Sigmoid colon (tissue), 7 donors: Measurements from ENCODE around the gene CNTNAP5. TPM values are rescaled to one million over a fixed set of nuclear protein-coding genes. Genes with fewer than 3 reads are reported as not detected.

ENCODE experiments used
- DNase-seq: peaks from one replicate; pipeline ENCODE4 v3.0.0-alpha.2; 2019
- H3K27ac ChIP-seq, 4 donors: fragments of 200-600 bp; sonication (generic); one replicate each; pipeline ENCODE4 v1.5.1; 2016 to 2019; ENCODE audit warnings: mild to moderate bottlenecking in 1 of 4
- H3K27me3 ChIP-seq, 3 donors: fragments of 200-600 bp; sonication (generic); one replicate each; pipeline ENCODE4 v1.5.1; 2019; ENCODE audit warnings: mild to moderate bottlenecking in 1 of 3
- H3K36me3 ChIP-seq, 4 donors: fragments of 200-600 bp; sonication (generic); one replicate each; pipeline ENCODE4 v1.5.1; 2016 to 2019
- H3K4me1 ChIP-seq, 4 donors: fragments of 200-600 bp; sonication (generic); one replicate each; pipeline ENCODE4 v1.5.1; 2017 to 2019
- H3K4me3 ChIP-seq, 4 donors: fragments of 200-600 bp; sonication (generic); one replicate each; pipeline ENCODE4 v1.5.1; 2017 to 2019; ENCODE audit warnings: mild to moderate bottlenecking in 2 of 4, moderate library complexity in 1 of 4
- H3K9me3 ChIP-seq, 4 donors: fragments of 200-600 bp in 3 of 4; sonication (generic) in 3 of 4; one replicate each; pipeline versions ENCODE4 v1.5.1 to v1.6.1; 2013 to 2019
- EP300 ChIP-seq, 4 donors: sonication (generic); formaldehyde crosslinking; IDR thresholded peaks; one replicate each; pipeline ENCODE4 v1.6.1; 2017; ENCODE audit warnings: antibody characterized with exemption in 4 of 4
- POLR2A ChIP-seq, 2 donors: fragments of 450-650 bp; IDR thresholded peaks; one replicate each; pipeline ENCODE4 v1.6.1; 2016; ENCODE audit warnings: antibody characterized with exemption in 2 of 2, mild to moderate bottlenecking in 2 of 2, moderate library complexity in 2 of 2
- POLR2AphosphoS5 ChIP-seq, 4 donors: sonication (generic); formaldehyde crosslinking; IDR thresholded peaks; one replicate each; pipeline ENCODE4 v1.6.1; 2017; ENCODE audit warnings: antibody characterized with exemption in 4 of 4
- WGBS, 2 donors: extraction: QIAGEN DNeasy Blood & Tissue Kit; methylation state at CpG; one replicate each; pipeline ENCODE4 v1.1.7; 2013; 5-methylcytosine and 5-hydroxymethylcytosine counted together
- intact Hi-C: fragments of 100-400 bp; cut with DNase I; formaldehyde crosslinking; loops from one replicate; pipeline ENCODE4 v1.15.1; 2023
- polyA plus RNA-seq, 3 donors: library from polyadenylated mRNA; stranded (reverse); fragments of 200-250 nt; gene quantifications; one replicate each; pipeline ENCODE4 v1.2.3, GENCODE V29; 2013
- total RNA-seq, 4 donors: library from RNA; depleted of rRNA; stranded (reverse); fragments of >200 nt; gene quantifications; one replicate each; pipeline ENCODE4 v1.1.0, GENCODE V29; 2016
- TF ChIP-seq, protein P1 (sequence below), 4 experiments: fragments of 450-650 bp in 3 of 4; fragments of 200-600 bp in 1 of 4; IDR thresholded peaks; one replicate each; pipeline ENCODE4 v1.5.1; 2016 to 2019; ENCODE audit warnings: antibody characterized with exemption in 4 of 4, mild to moderate bottlenecking in 3 of 4, moderate library complexity in 2 of 4
- donor health status: healthy with polysubstance abuse.
- donor health status: Bipolar disorder and iron deficiency.
- donor health status: healthy.

Gene CNTNAP5
- total and polyA plus RNA-seq, 7 donors: 0.74 to 4.5 (median 1.5) TPM; not detected in 2

DNA sequence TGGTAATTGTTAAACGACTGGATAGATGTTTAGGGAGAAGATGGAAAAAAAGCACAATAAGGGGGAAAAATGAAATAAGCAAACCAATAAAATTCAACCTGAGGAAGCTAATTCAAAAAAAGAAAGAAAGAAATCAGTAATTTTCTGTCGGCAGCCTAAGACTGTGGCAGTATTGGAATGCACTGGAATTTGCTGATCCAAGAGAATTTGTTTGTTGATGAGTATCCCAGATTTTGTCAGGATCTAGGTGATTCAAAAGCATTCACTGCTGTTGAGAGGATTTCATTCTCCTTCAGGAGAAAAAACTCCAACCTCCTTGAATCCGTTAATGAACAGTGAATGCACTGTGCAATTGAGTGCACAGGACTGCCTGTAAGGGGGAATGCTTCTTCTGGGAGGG, 546.7 kb downstream of the CNTNAP5 start:
- no peaks in the 10 kb centered on the region for H3K36me3 ChIP-seq
- H3K27ac ChIP-seq: no peak overlapping the region
- H3K4me1 ChIP-seq: no peaks in the 10 kb centered on the region
- TF ChIP-seq POLR2AphosphoS5 (IDR thresholded peaks at IDR 0.05) (no peak), POLR2A (IDR thresholded peaks at IDR 0.05) (no peak), EP300 (IDR thresholded peaks at IDR 0.05) (no peak)
- TF ChIP-seq, protein P1, sequence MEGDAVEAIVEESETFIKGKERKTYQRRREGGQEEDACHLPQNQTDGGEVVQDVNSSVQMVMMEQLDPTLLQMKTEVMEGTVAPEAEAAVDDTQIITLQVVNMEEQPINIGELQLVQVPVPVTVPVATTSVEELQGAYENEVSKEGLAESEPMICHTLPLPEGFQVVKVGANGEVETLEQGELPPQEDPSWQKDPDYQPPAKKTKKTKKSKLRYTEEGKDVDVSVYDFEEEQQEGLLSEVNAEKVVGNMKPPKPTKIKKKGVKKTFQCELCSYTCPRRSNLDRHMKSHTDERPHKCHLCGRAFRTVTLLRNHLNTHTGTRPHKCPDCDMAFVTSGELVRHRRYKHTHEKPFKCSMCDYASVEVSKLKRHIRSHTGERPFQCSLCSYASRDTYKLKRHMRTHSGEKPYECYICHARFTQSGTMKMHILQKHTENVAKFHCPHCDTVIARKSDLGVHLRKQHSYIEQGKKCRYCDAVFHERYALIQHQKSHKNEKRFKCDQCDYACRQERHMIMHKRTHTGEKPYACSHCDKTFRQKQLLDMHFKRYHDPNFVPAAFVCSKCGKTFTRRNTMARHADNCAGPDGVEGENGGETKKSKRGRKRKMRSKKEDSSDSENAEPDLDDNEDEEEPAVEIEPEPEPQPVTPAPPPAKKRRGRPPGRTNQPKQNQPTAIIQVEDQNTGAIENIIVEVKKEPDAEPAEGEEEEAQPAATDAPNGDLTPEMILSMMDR (IDR thresholded peaks at IDR 0.05): no peak
- H3K9me3 ChIP-seq: no peaks in the 10 kb centered on the region
- DNase-seq: no peak
- H3K4me3 ChIP-seq: no peak overlapping the region
- 91 to 94% methylated on average over 3 of the region's 3 CpGs for WGBS, 2 donors
- no peaks in the 10 kb centered on the region for H3K27me3 ChIP-seq
- intact Hi-C loops: no loop called here

DNA sequence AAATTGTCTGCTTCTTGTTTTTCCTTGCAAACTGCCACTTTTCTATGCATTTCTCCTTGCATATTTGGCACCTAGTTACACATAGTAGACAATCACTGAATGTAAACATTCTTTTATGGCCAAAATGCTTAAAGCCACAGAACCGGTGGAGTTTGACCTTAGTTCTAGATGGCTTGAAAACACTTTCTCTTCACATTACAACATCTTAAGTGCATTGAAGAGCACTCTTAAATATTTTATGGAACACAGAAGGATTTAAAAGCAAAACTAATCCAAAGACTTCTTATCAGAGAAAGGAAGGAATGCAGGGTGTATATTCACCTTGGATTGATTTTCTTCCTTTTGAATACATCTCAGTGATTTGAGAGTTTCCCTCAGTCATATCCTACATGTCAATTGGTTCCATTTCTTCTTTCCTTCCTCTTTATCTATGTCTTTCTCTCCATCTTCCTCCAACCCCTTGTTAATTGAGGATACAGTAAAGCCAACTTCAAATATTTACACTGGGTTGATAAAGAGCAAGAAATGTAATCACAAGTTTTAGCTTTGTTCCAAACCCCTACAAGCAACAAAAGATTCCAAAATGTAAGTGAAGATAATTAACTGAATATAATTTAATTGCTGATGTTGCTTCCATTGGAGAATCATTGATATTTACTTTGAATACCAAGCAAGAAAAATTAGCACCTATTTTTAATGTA, 548.0 kb downstream of the CNTNAP5 start:
- Histone ChIP-seq H3K9me3 (no peaks in the 10 kb centered on the region), H3K4me3 (no peak overlapping the region), H3K4me1 (no peaks in the 10 kb centered on the region), H3K27ac (no peak overlapping the region), H3K36me3 (no peaks in the 10 kb centered on the region), H3K27me3 (no peaks in the 10 kb centered on the region)
- WGBS, 2 donors: 11 to 50% methylated on average over 1 of the region's 1 CpG
- intact Hi-C loops: no loop called here
- TF ChIP-seq EP300 (IDR thresholded peaks at IDR 0.05) (no peak), POLR2A (IDR thresholded peaks at IDR 0.05) (no peak), POLR2AphosphoS5 (IDR thresholded peaks at IDR 0.05) (no peak)
- TF ChIP-seq, protein P1 (IDR thresholded peaks at IDR 0.05): no peak
- no peak for DNase-seq

- Histone ChIP-seq H3K36me3 (no peaks in the 10 kb centered on the region), H3K27ac (no peak overlapping the region), H3K4me1 (no peaks in the 10 kb centered on the region), H3K27me3 (no peaks in the 10 kb centered on the region), H3K4me3 (no peak overlapping the region), H3K9me3 (no peaks in the 10 kb centered on the region)
- no peak for DNase-seq
- intact Hi-C loops: no loop called here
- WGBS, 2 donors: 85 to 86% methylated on average over 2 of the region's 2 CpGs
- TF ChIP-seq, protein P1 (IDR thresholded peaks at IDR 0.05): no peak
- no peak for TF ChIP-seq POLR2A (IDR thresholded peaks at IDR 0.05)
- no peak for TF ChIP-seq POLR2AphosphoS5 (IDR thresholded peaks at IDR 0.05)
- no peak for TF ChIP-seq EP300 (IDR thresholded peaks at IDR 0.05)
Measured at GRCh38 chr2:124575497-124575896, 550.4 kb downstream of the CNTNAP5 start.

DNA sequence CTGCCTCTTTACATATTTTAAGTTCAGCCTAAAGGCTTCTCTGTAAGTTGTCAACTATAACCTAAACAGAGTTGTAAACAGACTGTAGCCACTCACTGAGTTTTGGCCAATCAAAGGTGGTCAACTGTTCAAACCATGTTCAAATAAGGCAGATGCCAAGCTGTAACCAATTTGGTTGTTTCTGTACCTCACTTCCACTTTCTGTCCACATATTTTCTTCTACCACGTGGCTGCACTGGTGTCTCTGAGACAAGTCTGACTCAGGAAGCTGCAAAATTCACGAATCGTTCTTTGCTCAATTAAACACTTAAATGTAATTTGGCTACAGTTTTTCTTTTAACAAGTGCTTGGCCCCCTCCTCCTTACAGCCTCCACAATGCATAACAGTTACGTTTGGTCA, 555.2 kb downstream of the CNTNAP5 start:
- 78 to 88% methylated on average over 4 of the region's 4 CpGs for WGBS, 2 donors
- Histone ChIP-seq H3K4me3 (no peak overlapping the region), H3K4me1 (no peaks in the 10 kb centered on the region), H3K9me3 (no peaks in the 10 kb centered on the region), H3K36me3 (no peaks in the 10 kb centered on the region), H3K27ac (no peak overlapping the region), H3K27me3 (no peaks in the 10 kb centered on the region)
- intact Hi-C loops: no loop called here
- DNase-seq: no peak
- TF ChIP-seq, protein P1 (IDR thresholded peaks at IDR 0.05): no peak
- no peak for TF ChIP-seq POLR2AphosphoS5 (IDR thresholded peaks at IDR 0.05)
- TF ChIP-seq EP300 (IDR thresholded peaks at IDR 0.05): no peak
- TF ChIP-seq POLR2A (IDR thresholded peaks at IDR 0.05): no peak

- intact Hi-C loops: no loop called here
Measured at GRCh38 chr2:124582387-124582786, 557.3 kb downstream of the CNTNAP5 start.

More at GRCh38 chr2:124582387-124582786, 557.3 kb downstream of the CNTNAP5 start:
- no peaks in the 10 kb centered on the region for H3K9me3 ChIP-seq
- no peaks in the 10 kb centered on the region for H3K27me3 ChIP-seq
- DNase-seq: no peak
- no peaks in the 10 kb centered on the region for H3K36me3 ChIP-seq
- H3K4me3 ChIP-seq: no peak overlapping the region
- TF ChIP-seq EP300 (IDR thresholded peaks at IDR 0.05) (no peak), POLR2A (IDR thresholded peaks at IDR 0.05) (no peak), POLR2AphosphoS5 (IDR thresholded peaks at IDR 0.05) (no peak)
- TF ChIP-seq, protein P1 (IDR thresholded peaks at IDR 0.05): no peak
- H3K27ac ChIP-seq: no peak overlapping the region
- no peaks in the 10 kb centered on the region for H3K4me1 ChIP-seq
